NCI-H2227 treated with DMSO at 0.1 percent for 48 hours (cell line): ENCODE results near the gene MARK3.
"Not testable (repeated sequence)": the region's sequence is repeated elsewhere in the genome, so short reads cannot be mapped to it uniquely, and the experiment has no call there.

ENCODE experiments used
- DNase-seq: peaks from one replicate; lab custom pipeline; 2025; lab: John Stamatoyannopoulos, UW

Gene MARK3

DNA sequence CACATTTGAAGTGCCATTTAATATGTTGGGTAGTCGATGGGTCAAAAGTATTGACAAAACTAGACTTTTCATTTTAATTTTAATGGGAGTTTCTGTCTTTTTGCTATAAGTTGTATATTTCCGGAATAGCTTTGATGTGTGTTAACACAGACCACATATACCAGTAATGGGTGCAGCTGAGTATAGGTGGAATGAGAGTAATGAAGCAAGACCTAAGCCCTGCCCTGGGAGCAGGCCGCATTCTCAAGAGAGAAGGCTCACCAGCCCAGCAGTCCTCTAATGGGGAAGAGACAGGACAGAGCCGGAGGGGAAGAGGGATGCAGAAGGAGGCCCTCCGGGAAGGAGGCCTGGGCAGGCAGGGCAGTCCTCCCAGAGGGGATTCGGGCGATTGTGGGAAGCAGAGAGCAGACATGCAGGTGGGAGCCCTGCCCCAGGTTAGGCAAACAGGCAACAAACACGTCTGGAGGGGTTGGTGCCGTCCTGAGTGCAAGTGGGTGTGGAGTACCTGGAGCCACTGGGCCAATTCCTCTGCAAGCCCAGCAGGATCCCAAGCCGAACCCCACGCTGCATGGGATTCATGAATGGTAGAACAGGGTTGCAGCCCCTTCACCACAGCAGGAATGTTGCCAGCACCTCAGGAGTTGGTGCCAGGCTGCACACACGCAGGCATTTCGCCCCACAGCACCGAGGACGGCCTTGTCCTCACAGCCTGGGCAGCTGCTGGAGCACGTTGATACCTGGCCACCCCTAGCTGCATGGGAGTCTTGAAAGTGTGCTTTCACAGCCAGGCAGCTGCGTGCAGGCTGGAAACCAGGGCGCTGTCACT is 129.6 kb downstream of the MARK3 start:
- DNase-seq, result no peak

DNA sequence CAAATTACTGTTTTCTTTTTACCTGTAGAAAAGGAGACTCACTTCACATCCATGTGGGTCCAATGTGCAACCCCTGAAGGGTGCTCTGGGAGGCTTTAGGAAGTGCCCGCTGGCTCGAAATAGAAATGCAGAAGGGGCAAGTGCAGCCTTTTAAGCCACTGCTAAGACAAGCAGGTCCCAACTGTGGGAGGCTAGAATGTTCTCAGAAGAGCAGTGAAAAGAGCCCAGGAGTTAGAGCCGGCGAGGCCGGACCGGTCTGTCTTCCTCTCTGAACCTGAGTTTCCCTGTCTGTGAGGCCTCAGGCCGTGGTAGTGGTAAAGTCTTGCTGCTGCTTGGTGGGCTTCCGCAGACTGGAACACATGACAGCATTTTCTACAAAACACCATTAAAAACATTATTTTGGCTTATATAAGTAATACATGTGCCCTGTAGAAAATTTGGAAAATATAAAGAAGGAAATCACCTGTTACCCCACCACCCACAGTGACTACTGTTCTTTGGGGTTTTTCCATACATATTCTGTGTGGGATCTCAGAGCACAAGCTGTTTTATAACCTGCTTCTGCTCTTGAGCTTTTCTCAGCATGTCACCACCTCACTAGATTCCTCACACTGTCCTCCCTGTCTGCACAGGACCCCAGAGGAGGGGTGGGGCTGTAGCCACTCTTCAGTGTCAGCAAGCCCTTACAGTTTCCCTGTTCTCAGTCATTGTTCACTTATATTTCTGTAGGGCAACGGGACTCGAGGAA is 131.4 kb downstream of the MARK3 start:
- DNase-seq, result no peak

DNA sequence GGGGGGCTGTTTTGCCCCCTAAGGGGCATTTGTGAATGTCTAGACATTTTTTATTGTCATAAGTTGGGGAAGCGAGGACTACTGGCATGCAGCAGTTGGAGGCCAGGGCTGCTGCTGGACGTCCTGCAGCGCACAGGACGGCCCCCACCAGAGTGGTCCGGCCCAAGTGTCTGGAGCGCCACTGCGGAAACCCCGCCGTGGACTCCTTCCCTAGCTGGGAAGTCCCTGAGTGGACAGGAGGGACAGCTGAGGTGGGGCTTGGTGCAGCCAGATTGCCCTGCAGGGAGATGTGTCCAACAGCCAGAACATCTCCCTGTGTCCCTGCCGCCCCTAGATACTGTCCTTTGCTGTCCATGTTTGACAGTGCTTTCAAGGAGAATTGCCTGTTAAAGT is 132.0 kb downstream of the MARK3 start:
- no peak for DNase-seq

DNA sequence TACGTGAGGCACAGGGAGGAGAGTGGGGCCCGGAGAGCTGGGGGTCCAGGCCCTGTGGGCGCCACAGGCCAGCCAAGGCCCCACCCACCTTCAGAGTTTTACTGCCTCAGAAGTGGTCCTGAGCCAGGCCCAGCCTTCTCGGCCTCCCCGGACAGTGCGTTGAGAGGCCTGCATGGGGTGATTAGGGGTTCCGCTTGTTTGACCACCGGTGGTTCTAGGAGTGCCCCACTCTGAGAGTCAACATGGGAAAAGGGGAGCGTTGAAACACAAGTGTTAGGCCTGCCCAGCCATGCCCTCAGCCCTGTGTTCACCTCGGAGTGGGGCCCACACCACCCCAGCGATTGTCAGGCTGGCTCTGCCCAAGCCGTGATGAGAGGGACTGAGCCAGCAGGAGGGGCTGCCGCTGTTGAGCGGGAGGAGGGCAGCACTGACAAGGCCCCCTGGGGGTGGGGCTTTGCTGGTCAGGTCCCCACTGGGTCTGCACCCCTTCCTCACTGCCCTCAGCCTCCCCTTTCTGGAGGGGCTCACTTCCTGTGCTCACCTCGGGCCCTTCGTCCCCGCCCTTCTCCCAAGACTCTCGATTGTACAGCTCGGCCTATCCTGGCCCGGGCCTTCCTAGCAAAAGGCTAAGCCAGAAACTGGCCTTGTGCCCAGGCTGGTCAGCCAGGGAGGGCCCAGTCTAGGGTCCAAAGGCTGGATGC is 132.7 kb downstream of the MARK3 start:
- DNase-seq, result no peak

DNA sequence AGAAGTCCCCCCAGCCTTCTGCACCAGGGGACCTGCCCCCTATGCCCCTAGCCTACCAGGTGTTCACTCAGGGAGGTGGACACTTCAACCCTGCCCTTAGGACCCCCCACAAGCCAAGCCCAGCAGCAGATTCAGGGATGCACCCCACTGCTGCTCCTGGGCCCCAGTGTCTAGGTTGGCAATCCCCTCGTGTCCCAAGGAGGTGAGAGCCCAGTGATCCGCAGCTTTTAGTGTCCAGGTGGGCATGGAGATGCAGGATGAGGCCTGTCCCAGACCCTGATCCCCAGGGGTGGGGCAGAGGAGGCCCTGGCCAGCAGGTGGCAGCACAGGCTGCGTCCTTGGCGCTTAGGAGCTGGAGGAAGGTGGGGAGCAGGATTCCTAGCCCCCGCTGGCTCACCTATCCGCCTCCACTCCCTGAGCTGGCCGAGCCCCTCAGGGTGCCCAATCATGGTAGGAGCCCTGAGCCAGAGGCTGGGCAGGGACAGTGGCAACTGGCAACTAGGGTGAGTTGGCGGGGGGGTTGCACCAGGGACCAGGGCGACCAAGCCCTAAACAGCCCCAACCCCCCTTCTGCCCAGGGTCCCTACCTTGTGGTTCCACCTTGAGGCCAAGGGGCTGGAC is 133.3 kb downstream of the MARK3 start:
- no peak for DNase-seq

DNA sequence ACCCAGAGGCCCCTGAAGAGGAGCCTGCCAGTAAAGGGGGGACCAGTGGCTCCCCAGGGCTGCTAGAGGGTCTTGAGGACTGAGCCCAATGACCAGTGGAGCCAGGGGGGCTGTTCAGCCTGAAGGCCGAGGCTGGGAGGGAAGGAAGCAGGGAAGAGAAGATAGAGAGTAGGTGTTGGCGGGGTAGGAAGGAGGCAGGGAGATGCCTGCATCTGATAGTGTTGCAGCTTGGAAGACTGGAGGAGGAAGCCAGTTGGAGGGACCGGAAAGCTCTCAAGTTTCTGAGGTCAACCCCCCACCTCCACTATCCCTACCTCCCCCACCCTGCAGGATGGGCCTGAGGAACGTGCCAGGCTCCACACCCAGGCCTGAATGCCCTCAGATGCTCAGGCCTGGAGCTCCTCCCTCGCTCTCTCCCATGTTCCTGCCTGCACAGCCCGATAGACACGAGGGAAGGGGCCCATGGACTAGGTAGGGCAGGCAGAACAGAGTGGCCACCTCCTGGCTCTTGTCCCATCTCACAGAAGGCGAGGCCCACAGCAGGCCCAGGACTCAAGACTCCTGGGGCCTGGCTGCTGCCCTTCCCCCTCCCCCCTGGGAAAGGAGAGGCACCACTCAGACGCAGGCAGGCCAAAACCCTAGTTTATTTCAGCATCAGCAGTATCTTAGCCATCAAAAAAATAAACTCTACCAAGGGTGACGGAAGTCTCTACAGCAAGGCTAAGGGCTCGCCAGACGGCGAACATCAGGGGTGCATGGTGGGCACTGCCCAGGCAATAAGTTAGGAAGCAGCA is 134.0 kb downstream of the MARK3 start:
- DNase-seq, result no peak

DNA sequence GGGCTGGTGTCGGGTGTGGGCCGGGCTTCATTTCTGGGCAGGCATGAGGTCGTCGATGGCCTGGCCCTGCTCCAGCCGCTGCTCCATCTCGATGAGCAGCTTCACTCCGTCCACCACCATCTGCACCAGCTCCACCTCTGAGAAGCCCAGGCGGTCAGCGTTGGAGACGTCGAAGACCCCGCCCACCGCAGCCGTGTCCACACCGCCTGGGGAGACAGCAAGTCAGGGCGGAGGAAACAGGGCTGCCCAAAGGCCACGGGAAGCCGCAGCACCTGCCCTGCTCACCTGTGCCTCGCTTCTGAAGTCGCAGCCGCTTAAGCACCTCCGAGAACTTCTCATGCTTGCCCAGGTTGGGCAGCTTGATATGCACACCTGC is 134.6 kb downstream of the MARK3 start:
- DNase-seq, result no peak

DNA sequence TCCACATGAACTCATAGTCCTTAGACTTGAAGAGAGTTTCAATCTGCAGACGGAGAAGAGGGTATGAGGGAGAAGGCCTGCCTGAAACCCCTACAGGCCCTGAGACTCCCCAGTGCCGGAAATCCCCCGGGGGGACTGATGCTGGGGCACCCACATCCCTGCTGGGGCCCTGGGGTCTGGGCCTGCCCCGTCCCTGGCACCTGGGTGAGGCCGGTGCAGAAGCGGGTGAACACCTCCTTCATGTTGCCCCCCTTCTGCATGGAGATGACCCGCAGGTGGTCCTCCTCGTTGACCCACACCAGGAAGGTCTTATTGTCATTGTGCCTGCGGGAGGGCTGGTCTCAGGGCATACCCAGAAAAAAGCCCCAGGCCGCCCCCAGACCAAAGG is 135.0 kb downstream of the MARK3 start:
- no peak for DNase-seq

DNA sequence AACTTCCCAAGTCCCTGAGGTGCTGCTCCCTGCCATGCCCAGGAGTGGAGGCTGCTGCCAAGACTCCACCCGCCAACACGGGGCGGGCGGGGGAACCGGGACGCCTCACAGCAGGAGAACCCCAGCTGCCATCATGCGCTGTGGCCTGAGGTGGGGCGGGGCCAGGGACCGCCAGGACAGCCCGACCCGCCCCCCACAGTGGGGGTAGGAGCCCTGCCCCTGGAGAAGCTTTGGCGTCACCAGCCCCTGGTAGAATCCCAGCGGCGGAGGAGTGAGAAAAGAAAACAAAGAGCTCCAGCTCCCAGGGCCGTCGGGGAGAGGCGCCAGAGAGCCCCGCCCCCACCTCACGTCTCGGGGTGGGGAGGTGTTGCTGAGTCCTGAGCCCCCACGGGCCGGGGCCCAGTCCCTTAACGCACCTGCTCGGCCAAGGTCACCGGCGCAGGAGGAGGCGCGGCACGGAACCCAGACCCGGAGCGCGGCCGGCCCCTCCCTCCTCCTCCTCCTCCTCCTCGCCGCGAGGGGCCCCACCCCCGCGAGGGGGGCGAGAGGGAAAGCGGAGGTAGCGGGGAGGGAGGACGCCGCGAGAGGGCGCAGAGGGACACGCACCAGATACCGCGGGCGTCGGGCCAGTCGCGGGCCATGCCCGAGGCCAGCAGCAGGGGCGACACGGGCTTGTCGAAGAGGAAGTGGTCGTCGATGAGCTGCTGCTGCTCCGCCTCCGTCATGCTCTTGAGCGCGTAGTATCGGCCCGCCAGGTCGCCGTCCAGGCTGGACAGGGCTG is 135.6 kb downstream of the MARK3 start:
- peak; percentile 57 for DNase-seq

DNA sequence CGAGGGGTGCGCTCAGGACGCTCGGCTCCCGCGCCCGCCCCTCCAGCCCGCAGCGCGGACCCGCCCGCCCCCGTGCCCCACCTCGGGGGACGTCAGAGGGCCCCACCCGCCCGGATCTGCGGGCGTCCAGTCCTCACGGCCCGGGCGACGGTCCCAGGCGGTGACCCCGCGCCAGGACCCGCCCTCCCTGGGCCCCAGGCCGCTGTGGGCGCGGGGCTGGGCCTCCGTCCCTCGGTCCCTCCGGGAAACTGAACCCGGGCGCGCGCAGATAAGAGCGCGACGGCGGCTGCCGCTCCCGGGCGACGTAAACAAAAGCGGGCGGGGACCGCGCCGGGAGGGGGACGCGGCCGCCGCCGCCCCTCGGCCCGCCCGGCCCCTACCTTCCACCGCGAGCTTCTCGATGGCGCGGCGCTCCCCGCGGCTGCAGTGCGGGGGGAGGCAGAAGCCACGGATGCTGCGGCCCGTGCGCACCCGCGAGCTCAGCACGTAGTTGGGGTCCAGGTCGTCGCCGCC is 136.3 kb downstream of the MARK3 start:
- no peak for DNase-seq

DNA sequence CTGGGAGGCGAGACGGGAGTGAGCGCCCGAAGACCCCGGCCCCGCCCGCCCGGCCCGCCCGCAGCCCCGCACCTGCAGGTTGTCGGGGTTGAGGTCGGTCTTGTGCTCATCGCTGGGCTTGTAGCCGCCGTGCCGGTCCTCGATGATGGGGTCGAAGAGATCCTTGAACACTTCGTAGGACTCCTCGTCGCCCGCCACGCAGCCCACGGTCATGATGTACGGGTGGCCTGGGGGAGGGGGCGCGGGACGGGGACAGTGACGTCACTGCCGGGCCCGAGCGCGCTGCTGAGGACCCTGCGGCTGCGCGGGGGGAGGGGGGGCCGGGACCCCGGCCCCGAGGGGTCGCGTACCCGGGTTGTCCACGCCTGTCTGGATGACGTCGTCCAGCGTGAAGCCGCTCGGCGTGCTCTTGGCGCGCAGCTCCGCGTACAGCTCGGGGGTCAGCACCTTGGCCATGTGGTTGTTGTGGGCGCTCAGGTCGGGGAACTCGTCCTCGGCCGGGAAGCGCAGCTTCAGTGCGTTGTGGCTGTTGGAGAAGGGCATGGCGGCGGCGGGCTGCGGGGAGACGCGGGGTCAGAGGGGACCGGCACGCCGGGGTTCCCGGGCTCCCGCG is 136.8 kb downstream of the MARK3 start:
- peak; percentile 13 for DNase-seq

DNA sequence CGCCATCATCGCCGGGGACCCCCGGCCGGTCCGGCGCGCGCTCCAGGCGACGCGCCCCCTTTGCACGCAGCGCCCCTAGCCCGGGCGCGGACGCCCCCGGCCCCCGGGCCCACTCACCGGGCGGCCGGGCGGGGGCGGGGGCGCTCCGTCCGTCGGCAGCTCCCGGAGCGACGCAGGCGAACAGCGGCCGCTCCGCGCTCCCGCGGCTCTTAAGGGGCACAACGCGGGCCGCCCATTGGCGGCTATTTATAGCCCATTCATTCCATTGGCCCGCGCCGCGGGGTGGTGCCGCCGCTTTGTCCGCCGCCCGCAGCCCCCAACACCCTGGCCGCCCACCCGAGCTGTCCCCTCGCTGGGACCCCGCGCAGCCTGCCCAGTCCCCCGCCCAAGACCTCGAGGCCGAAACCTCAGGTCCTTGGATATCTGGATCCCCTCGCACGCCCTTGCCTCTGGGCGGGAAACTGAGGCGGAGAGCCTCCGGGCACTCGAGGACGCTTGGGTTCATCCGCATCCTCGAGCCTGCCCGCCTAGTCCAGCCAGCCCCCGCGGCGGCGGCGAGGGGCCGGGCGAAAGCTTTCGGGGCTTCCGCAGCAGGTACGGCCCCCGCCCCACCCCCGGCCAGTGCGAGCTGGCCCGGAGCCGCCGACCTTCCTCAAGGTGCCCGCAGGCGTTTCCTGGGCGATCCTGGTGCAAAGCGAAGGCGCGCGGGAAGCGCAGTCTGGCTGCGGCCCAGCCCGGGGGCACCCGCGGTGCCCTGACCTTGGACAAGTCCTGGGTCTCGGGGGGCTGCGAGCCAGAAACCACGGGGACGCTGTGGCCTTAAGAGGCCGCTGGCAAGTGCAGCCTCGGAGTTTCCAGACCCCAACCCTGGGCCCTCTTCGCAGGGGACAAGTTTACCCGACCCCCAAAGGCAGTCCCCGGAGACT is 137.7 kb downstream of the MARK3 start, which contains the start of gene CKB:
TSS of gene CKB (minus strand) at position 182 of the 926 bp plus-strand sequence. CDS start 337 bp downstream, outside the sequence.
- DNase-seq, result peak; percentile 76

DNA sequence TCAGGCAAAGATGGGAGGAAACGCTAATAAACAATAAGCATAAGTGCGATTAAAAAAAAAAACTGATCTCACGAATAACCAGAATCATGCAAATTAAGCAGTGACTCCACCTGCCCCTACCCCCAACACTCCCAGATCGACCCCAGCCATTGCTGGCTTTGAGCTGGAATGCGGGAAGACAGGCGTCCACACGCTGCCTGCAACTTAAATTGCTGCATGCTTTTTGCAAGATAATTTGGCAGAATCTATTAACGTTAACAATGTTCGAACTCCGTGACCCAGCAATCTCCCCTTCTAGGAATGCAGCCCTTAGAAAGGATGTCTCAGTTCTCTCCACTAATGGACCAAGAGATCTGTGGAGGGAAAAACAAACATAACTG is 138.3 kb downstream of the MARK3 start:
- DNase-seq, result no peak

DNA sequence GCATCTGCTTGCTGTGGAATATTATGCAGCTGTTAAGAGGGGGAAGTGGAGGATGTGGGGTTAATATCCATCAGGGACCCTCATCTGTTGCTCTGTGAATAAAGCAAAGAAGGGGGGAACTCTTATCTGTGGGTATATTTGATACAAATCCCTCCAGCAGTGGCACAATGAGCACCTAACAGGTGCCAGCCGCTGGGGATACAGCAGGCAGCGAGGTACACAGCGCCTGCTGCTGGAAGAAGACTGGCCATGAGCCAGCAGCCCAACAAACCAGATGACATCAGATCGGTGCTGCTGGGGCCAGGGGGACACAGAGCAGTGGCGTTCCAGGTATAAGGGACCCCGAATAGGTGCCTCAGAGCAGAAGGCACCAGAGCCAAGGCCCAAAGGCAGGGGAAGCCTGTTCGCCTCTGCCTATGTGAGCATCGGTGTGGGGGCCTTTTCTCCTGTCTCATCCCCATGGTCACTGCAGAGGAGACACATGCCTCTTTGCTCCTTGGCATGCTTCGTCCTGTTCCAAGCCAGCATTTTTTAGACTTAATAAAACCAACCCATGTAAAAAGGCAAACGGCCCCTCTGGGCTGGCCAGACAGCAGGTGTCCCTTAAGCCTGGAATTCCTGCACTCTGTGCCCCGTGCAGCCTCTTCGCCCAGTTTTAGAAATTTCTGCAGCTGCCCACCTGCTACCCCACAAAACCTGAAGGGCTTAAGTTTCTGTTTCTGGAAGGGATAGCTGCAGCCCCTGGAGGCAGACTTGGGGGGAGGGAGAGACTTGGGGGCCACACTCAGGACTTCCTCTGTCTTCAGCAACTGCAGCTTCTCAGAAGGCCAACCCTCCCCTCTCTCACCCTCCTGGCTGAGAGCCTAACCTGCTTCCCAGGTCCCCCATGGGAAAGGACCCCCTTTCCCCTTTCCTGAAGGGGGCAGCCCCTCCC is 139.1 kb downstream of the MARK3 start:
- DNase-seq, result no peak

DNA sequence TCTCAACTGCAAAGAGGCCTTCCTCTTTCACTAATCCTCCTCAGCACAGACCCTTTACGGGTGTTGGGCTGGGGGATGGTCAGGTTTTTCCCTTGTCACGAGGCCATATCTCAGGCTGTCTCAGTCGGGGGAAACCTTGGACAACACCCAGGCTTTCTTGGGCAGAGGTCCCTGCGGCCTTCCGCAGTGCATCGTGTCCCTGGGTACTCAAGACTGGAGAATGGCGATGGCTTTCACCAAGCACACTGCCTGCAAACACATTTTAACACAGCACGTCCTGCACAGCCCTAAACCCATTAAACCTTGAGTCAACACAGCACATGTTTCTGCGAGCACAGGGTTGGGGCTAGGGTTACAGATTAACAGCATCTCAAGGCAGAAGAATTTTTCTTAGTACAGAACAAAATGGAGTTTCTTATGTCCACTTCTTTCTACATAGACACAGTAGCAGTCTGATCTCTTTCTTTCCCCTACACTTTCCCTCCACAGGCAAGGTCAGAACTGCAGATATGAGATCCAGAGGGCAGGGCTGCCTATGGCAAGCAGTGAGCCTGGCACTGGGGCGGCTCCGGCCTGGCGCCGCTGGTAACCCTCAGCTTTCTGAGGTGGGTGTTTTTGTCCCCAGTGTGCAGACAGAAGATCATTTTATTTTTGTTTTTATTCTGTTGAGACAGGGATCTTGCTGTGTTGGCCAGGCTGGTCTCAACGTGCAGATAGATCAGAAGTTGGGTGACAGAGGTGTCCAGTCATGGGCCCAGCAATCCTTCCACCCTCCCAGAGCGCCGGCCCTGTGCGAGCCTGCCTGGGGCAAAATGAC is 140.4 kb downstream of the MARK3 start:
- DNase-seq, result not testable (repeated sequence)

DNA sequence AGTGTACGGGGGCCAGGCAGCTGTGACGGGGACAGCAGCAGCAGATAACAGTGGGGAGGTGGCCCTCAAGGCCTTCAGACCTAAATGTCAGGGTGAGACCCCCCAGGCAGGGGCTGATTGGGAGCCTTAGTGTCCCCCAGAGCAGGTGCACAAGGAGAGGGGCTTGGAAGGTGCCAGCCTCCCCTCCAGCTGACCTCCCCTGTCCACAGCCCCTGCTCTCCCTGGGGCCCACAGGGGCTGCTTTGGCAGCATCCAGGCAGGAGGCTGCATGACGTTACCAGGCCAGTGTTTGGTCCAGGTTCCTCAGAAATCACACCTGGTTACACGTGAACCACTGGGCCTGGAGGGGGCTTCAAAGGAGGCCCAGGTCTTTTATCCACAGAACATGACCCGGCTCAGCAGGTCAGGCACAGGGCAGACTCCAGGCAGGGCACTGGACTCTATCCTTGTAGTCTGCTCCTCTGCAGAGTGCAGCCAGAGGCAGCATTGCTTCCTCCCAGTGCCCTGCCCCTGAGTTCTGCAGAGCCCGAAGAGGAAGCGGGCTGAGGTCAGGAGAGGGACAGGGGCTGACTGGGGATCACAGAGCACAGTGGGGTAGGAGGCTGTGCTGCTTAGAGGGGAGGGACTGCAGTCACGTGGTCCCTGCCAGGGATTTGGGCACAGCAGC is 141.2 kb downstream of the MARK3 start:
- no peak for DNase-seq

DNA sequence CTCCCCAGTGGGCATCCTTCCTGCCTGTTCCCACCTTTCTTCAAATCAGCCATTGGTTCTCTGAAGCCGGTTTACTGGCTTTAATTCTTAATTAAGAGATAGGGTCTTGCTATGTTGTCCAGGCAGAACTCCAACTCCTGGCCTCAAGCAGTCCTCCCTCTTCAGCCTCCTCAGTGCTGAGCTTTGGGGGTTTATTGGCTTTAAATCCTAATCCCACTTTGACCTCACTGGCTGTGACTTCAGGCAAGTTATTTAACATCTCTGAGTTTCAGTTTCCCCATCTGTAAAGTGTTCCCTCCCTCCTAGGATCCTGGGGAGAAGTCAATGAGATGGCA is 141.7 kb downstream of the MARK3 start:
- no peak for DNase-seq
